ENCODE data around the gene TRIM71.
A peak's percentile ranks its signal among the peaks of the same experiment; 100 is the strongest.
"Not testable (repeated sequence)": the region's sequence is repeated elsewhere in the genome, so short reads cannot be mapped to it uniquely, and the experiment has no call there.

The TRIM71 gene

GRCh38 chr3:32913790-32914446 is 96.1 kb downstream of the TRIM71 start:
- intact Hi-C loops (cut with DNase I) = no loop called here
- DNase-seq = no peak

- no peak for DNase-seq
- intact Hi-C loops (cut with DNase I) = no loop called here
These were observed 102.1 kb downstream of the TRIM71 start for GRCh38 chr3:32919920-32920319.

GRCh38 chr3:32922078-32922477 is 104.3 kb downstream of the TRIM71 start:
- DNase-seq = no peak
- intact Hi-C loops (cut with DNase I) = no loop called here

GRCh38 chr3:32930161-32930560 is 112.4 kb downstream of the TRIM71 start:
- intact Hi-C loops (cut with DNase I) = no loop called here

GRCh38 chr3:32931273-32931672 is 113.5 kb downstream of the TRIM71 start:
- DNase-seq; intact Hi-C loops (cut with DNase I): not testable (repeated sequence)

More at GRCh38 chr3:32930161-32930560, 112.4 kb downstream of the TRIM71 start:
- DNase-seq = no peak

GRCh38 chr3:32934150-32934742 is 116.4 kb downstream of the TRIM71 start:
- peak in 1 of 10 donors; percentile 23 for DNase-seq
- intact Hi-C loops (cut with DNase I) = loop anchor here (1.0 kb wide), 1 partner anchor 201 kb away; no protein-coding TSS in a partner anchor

GRCh38 chr3:32937331-32937730 is 119.5 kb downstream of the TRIM71 start:
- intact Hi-C loops (cut with DNase I) = no loop called here
- no peak for DNase-seq

- intact Hi-C loops (cut with DNase I); DNase-seq: not testable (repeated sequence)
These were observed 121.9 kb downstream of the TRIM71 start for GRCh38 chr3:32939531-32940284.

- intact Hi-C loops (cut with DNase I) = no loop called here
- no peak for DNase-seq
These were observed 122.9 kb downstream of the TRIM71 start for GRCh38 chr3:32940726-32941125.

- no peak for DNase-seq
- intact Hi-C loops (cut with DNase I) = no loop called here
These were observed 127.3 kb downstream of the TRIM71 start for GRCh38 chr3:32945136-32945535.

GRCh38 chr3:32945598-32945997 is 127.8 kb downstream of the TRIM71 start:
- DNase-seq; intact Hi-C loops (cut with DNase I): not testable (repeated sequence)

GRCh38 chr3:32946973-32947788 is 129.4 kb downstream of the TRIM71 start:
- intact Hi-C loops (cut with DNase I) = loop anchor here (2.0 kb wide), 1 partner anchor 128 kb away; no protein-coding TSS in a partner anchor
- DNase-seq = no peak
